DMS53 (cell line): ENCODE measurements around the gene ACAP3.
A peak's percentile ranks its signal among the peaks of the same experiment; 100 is the strongest.

ENCODE experiments used
- DNase-seq: peaks from one replicate; lab custom pipeline; 2025; lab: John Stamatoyannopoulos, UW

The ACAP3 gene

GRCh38 chr1:1245178-1245816, 62.4 kb downstream of the ACAP3 start:
- peak; percentile 48 for DNase-seq

DNA sequence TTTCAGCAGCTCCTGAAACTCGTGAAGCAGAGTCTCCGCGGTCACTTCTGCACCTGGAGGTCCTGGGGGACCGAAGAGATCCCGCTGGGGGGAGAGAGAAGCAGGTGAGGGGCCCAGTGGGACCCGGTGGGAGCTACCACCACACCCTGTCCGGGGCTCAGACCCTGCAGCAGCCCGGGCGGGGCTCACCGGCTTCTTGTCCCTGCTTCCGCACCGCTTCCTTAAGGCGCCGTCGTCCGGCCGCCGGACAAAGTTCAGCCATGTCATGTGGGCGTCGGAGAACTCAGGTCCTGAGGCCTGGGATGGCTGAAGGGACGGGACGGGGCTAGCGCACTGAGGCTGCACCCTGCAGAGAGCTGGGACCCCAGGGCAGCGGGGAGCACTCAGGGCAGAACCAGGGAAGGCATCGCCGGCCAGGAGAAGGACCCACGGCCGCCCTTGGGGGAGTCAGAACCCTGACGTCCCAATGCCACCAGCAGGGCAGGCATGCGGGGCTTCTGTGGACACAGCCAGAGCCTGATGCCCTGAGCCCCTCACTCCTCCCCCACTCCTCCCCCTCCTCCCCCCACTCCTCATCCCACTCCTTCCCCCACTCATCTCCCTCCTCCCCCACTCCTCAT, 63.4 kb downstream of the ACAP3 start:
- DNase-seq, result peak; percentile 64

- DNase-seq, result peak; percentile 41
These were observed 63.9 kb downstream of the ACAP3 start for GRCh38 chr1:1243807-1244191.

GRCh38 chr1:1243266-1243660, 64.5 kb downstream of the ACAP3 start:
- DNase-seq, result no peak

- DNase-seq, result peak; percentile 31
These were observed 65.1 kb downstream of the ACAP3 start for GRCh38 chr1:1242461-1243265.
